ENCODE data around the gene TOB1.

- TF ChIP-seq CREB1 (IDR thresholded peaks at IDR 0.05; ENCODE audit: low read depth) (no peak), EP300 (IDR thresholded peaks at IDR 0.05; ENCODE audit: borderline replicate concordance) (no peak), EGR1 (IDR thresholded peaks at IDR 0.05) (no peak), YY1 (IDR thresholded peaks at IDR 0.05; ENCODE audit: low read depth) (no peak), REST (IDR thresholded peaks at IDR 0.05; ENCODE audit: low read depth) (no peak), FOXM1 (IDR thresholded peaks at IDR 0.05; ENCODE audit: borderline replicate concordance, low read depth) (no peak), RAD21 (IDR thresholded peaks at IDR 0.05; ENCODE audit: low read depth) (no peak), TAF1 (IDR thresholded peaks at IDR 0.05; ENCODE audit: low read depth) (no peak), TEAD4 (IDR thresholded peaks at IDR 0.05) (no peak), CEBPB (IDR thresholded peaks at IDR 0.05) (no peak), NFIC (IDR thresholded peaks at IDR 0.05) (no peak)
- TF ChIP-seq, protein P1, sequence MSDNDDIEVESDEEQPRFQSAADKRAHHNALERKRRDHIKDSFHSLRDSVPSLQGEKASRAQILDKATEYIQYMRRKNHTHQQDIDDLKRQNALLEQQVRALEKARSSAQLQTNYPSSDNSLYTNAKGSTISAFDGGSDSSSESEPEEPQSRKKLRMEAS (IDR thresholded peaks at IDR 0.05) = no peak
- TF ChIP-seq, protein P2, sequence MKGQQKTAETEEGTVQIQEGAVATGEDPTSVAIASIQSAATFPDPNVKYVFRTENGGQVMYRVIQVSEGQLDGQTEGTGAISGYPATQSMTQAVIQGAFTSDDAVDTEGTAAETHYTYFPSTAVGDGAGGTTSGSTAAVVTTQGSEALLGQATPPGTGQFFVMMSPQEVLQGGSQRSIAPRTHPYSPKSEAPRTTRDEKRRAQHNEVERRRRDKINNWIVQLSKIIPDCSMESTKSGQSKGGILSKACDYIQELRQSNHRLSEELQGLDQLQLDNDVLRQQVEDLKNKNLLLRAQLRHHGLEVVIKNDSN (IDR thresholded peaks at IDR 0.05) = no peak
Measured at GRCh38 chr17:50914505-50915063, 48.4 kb upstream of the TOB1 start.

All from Ishikawa (cell line).